ENCODE measurements around the gene SLC25A21. TPM values are rescaled to one million over a fixed set of nuclear protein-coding genes. Genes with fewer than 3 reads are reported as not detected.

SLC25A21 gene
- total and polyA plus RNA-seq, 8 donors, result 0.40 to 5.4 (median 1.3) TPM; not detected in 2

DNA sequence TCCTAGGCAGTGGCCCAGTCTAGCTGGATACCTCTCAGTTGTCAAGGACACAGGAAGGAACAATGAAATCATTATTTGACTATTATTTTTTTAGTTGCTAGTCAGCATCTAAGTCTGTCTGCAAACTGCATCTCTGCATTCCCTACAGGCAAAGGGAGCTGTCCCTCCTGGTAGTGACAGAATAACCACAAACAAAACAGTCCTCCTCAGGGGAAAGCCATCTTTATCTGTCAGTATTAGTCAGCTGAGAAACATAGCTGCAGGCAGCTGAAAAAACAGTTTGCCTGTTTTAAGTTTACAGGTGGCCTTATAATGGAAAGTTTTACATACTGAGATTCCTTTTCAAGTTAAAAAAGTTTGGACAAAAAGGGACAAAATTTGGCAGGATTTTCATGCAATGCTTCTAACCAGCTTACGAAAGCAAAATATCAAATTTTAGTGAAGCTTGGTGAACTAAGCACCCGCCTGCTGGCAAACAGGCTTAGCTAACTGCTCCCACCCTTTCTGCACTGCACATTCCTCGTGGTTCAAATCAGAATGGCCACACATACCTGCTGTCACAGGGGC is 29.5 kb downstream of the SLC25A21 start:
- H3K36me3 ChIP-seq, result no peaks in the 10 kb centered on the region
- DNase-seq, result no peak
- TF ChIP-seq EP300 (IDR thresholded peaks at IDR 0.05), result no peak
- TF ChIP-seq, protein P1, sequence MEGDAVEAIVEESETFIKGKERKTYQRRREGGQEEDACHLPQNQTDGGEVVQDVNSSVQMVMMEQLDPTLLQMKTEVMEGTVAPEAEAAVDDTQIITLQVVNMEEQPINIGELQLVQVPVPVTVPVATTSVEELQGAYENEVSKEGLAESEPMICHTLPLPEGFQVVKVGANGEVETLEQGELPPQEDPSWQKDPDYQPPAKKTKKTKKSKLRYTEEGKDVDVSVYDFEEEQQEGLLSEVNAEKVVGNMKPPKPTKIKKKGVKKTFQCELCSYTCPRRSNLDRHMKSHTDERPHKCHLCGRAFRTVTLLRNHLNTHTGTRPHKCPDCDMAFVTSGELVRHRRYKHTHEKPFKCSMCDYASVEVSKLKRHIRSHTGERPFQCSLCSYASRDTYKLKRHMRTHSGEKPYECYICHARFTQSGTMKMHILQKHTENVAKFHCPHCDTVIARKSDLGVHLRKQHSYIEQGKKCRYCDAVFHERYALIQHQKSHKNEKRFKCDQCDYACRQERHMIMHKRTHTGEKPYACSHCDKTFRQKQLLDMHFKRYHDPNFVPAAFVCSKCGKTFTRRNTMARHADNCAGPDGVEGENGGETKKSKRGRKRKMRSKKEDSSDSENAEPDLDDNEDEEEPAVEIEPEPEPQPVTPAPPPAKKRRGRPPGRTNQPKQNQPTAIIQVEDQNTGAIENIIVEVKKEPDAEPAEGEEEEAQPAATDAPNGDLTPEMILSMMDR (IDR thresholded peaks at IDR 0.05), result no peak
- no peak overlapping the region for H3K27ac ChIP-seq
- WGBS, 5 donors, result 51 to 60% (median 58%) methylated on average over 3 of the region's 3 CpGs
- H3K4me3 ChIP-seq, result no peak overlapping the region
- no peaks in the 10 kb centered on the region for H3K27me3 ChIP-seq
- H3K9me3 ChIP-seq, result no peaks in the 10 kb centered on the region
- intact Hi-C loops (cut with DNase I; ENCODE audit: low total_unique reads), result no loop called here
- no peaks in the 10 kb centered on the region for H3K4me1 ChIP-seq

DNA sequence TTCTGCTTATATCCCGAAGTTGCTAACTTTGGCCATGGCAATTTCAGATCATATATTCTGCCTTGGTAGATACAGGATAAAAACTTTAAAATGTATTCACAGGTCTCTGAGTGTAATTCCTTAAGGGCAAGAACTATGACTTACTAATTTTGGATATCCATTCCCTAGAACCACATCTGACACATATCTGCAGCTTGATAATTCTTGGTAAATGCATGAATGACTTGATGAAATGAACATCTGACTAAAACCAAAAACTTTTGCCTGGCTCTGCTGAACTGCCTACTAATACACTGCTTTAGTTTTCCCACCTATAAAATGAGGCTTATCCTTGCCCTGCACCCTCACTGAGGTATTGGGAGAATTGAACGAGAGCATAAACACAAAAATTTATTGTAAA is 32.2 kb downstream of the SLC25A21 start:
- H3K4me1 ChIP-seq, result no peaks in the 10 kb centered on the region
- intact Hi-C loops (cut with DNase I; ENCODE audit: low total_unique reads), result no loop called here

DNA sequence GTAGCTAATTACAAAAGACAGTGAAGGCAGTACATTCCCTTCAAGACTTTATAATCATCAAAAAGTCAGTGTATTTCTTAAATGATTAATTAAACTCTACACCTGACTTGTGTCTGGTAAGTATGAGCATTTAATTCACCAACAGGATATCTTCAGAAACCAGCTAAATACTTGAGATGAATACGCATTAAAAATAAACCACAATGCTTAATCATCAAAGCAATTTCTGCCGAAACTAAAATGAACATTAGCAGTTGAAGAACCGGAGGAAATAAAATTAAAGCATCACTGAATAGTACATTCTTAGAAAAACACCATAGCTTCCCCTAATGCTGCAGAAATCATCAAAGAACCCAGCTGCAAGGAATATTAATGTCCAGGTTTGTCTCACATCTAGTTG is 32.7 kb downstream of the SLC25A21 start:
- intact Hi-C loops (cut with DNase I; ENCODE audit: low total_unique reads), result no loop called here
- DNase-seq, result no peak
- WGBS, 5 donors, result 84 to 89% (median 87%) methylated on average over 3 of the region's 3 CpGs
- Histone ChIP-seq H3K27ac (no peak overlapping the region), H3K27me3 (no peaks in the 10 kb centered on the region), H3K36me3 (no peaks in the 10 kb centered on the region), H3K9me3 (no peaks in the 10 kb centered on the region), H3K4me3 (no peak overlapping the region), H3K4me1 (no peaks in the 10 kb centered on the region)
- TF ChIP-seq POLR2A (IDR thresholded peaks at IDR 0.05), result no peak
- no peak for TF ChIP-seq EP300 (IDR thresholded peaks at IDR 0.05)
- no peak for TF ChIP-seq POLR2AphosphoS5 (IDR thresholded peaks at IDR 0.05)
- TF ChIP-seq, protein P1 (IDR thresholded peaks at IDR 0.05), result no peak

More for the DNA sequence above, 32.2 kb downstream of the SLC25A21 start:
- Histone ChIP-seq H3K36me3 (no peaks in the 10 kb centered on the region), H3K27ac (no peak overlapping the region), H3K27me3 (no peaks in the 10 kb centered on the region), H3K9me3 (no peaks in the 10 kb centered on the region), H3K4me3 (no peak overlapping the region)
- 86 to 95% (median 90%) methylated on average over 2 of the region's 2 CpGs for WGBS, 5 donors
- no peak for DNase-seq
- TF ChIP-seq POLR2AphosphoS5 (IDR thresholded peaks at IDR 0.05) (no peak), EP300 (IDR thresholded peaks at IDR 0.05) (no peak), POLR2A (IDR thresholded peaks at IDR 0.05) (no peak)
- TF ChIP-seq, protein P1 (IDR thresholded peaks at IDR 0.05), result no peak

DNA sequence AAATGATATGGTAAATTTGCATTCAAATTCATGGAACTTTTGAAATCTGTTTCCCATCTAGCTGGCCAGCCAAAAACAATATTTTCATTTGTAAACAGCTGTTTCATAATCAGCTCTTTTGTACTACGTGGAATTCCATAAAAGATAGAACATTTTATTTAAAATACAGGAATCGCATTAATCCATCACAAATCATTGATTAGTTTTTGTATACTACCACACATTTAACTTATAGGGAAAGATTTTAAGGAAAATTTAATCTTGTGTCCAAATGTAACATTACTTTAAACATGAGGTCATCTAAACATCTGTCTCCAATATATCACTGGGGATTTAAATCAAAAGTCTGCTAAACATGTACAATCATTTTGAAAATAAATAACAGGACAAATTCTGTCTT is 33.5 kb downstream of the SLC25A21 start:
- Histone ChIP-seq H3K9me3 (no peaks in the 10 kb centered on the region), H3K4me3 (no peak overlapping the region), H3K4me1 (no peaks in the 10 kb centered on the region), H3K36me3 (no peaks in the 10 kb centered on the region), H3K27me3 (no peaks in the 10 kb centered on the region), H3K27ac (no peak overlapping the region)
- no peak for DNase-seq
- intact Hi-C loops (cut with DNase I; ENCODE audit: low total_unique reads), result no loop called here
- TF ChIP-seq EP300 (IDR thresholded peaks at IDR 0.05), result no peak
- 60 to 72% (median 64%) methylated on average over 2 of the region's 2 CpGs for WGBS, 5 donors

DNA sequence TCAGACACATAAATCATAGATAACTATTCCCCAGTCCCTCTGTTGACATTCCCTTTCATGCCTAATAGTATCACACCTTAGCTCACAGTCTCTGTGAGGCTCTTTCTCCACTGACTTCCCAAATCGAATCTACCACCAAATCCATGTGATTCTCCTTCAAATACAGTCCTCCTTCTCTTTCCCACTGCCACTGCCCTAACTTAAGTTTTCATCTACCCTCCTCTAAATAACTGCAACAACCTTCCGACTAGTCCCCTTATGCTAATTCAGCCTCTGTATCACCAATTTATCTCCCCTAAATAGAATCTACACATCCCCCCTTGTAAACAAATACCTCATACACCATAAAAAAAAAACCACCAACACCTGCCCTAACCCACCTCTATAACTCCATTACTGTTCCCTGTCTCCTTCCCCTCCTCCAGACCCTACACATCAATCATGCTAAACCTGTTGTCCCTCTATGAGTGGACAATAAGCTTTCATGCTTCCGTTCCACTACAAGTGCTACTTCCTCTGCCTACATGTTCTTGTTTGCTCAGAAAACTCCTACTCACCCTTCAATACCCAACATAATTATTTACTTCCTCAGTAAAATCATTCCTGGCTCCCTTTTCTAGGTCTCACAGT is 39.0 kb downstream of the SLC25A21 start:
- Histone ChIP-seq H3K4me3 (no peak overlapping the region), H3K36me3 (no peaks in the 10 kb centered on the region)

More for the DNA sequence above, 39.0 kb downstream of the SLC25A21 start:
- Histone ChIP-seq H3K27ac (no peak overlapping the region), H3K4me1 (no peaks in the 10 kb centered on the region), H3K27me3 (no peaks in the 10 kb centered on the region), H3K9me3 (no peaks in the 10 kb centered on the region)
- 79 to 87% (median 82%) methylated on average over 3 of the region's 3 CpGs for WGBS, 5 donors
- intact Hi-C loops (cut with DNase I; ENCODE audit: low total_unique reads), result no loop called here
- TF ChIP-seq, protein P1 (IDR thresholded peaks at IDR 0.05), result no peak
- TF ChIP-seq EP300 (IDR thresholded peaks at IDR 0.05) (no peak), POLR2A (IDR thresholded peaks at IDR 0.05) (no peak), POLR2AphosphoS5 (IDR thresholded peaks at IDR 0.05) (no peak)
- DNase-seq, result no peak

All from stomach (tissue), 9 donors.